H1 (cell line): ENCODE results near the gene MNAT1. TPM values are rescaled to one million over a fixed set of nuclear protein-coding genes. Genes with fewer than 3 reads are reported as not detected.

Source experiments
- polyA plus RNA-seq, 7 experiments: library from polyadenylated mRNA; depleted of rRNA in 3 of 7; stranded (reverse) in 5 of 7; unstranded in 2 of 7; fragments of >200 nt in 5 of 7; fragments of 200-250 nt in 2 of 7; gene quantifications; 1 replicate in 5 of 7; 2 replicates in 1 of 7; 4 replicates in 1 of 7; pipeline versions ENCODE4 v1.2.1 to v1.2.3, GENCODE V29; 2011 to 2013; ENCODE audit warnings: missing spikeins in 2 of 7, mixed read lengths in 2 of 7
- total RNA-seq: library from RNA; stranded (reverse); fragmentation: NEBNext Ultra II Directional; extraction: Animal tissue kit (Norgen Biotek cat#: 25700); gene quantifications from 2 replicates; pipeline ENCODE4 v1.2.1, GENCODE V29; 2021
- TF ChIP-seq, protein P1 (sequence below): IDR thresholded peaks from 2 replicates; pipeline ENCODE4 v1.6.1; 2011; ENCODE audit warnings: low read depth, mild to moderate bottlenecking, low read length; ENCODE audit not compliant: insufficient read depth

Gene MNAT1
- total and polyA plus RNA-seq, 2 of the 8 experiments (the other 6 are each of a cell fraction or from before 2014, with no cell fraction given): 34.7 to 52.1 TPM

DNA sequence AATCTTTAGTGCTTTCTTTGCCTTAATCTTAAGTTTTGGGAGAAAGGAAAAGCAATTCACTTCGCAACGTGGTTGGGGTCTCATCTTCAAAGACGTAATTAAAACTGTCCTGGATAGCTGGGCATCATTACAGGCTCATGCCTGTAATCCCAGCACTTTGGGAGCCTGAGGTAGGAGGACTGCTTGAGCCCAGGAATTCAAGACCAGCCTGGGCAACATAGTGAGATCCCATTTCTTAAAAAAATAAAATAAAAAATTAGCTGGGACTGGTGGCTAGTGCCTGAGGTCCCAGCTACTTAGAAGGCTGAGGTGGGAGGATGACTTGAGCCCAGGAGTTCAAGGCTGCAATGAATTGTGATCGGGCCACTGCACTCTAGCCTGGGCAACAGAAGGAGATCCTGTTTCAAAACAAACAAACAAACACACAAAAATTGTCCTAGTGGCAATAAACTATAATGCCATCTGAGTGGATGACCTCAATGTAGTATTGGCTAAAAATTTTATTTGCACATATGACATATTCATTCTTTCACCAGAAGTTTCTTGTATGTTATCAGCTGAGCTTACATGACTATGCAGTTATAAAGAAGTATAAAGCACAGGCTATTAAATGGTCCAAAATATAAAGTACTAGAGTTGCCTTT is 1.6 kb upstream of the MNAT1 start (continued):
- TF ChIP-seq, protein P1, sequence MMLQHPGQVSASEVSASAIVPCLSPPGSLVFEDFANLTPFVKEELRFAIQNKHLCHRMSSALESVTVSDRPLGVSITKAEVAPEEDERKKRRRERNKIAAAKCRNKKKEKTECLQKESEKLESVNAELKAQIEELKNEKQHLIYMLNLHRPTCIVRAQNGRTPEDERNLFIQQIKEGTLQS: no peak
